ENCODE measurements around the gene M1AP.

DNA sequence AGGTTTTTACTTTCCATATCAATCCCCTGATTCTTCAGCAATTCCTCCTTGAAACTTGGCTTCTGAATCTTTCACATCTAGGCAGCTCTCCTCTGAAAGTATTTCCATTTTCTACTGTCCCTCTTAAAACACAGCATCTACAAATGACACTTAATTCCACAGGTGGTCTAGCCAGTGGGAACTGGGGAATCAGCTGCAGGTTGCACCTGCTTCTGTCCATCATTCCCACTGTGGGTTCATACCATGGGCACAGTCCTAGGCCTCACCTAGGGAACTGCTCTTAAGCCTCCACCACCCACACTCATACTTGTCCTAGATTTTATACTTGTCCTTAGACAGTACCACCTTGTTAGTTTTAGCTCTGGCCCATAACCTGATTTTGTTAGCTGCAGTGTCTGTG is 96.6 kb downstream of the M1AP start:
- TF ChIP-seq, protein P1, sequence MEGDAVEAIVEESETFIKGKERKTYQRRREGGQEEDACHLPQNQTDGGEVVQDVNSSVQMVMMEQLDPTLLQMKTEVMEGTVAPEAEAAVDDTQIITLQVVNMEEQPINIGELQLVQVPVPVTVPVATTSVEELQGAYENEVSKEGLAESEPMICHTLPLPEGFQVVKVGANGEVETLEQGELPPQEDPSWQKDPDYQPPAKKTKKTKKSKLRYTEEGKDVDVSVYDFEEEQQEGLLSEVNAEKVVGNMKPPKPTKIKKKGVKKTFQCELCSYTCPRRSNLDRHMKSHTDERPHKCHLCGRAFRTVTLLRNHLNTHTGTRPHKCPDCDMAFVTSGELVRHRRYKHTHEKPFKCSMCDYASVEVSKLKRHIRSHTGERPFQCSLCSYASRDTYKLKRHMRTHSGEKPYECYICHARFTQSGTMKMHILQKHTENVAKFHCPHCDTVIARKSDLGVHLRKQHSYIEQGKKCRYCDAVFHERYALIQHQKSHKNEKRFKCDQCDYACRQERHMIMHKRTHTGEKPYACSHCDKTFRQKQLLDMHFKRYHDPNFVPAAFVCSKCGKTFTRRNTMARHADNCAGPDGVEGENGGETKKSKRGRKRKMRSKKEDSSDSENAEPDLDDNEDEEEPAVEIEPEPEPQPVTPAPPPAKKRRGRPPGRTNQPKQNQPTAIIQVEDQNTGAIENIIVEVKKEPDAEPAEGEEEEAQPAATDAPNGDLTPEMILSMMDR (IDR thresholded peaks at IDR 0.05; ENCODE audit: borderline replicate concordance, extremely low read depth, low read length, poor library complexity, severe bottlenecking) = no peak
- TF ChIP-seq EZH2 (IDR thresholded peaks at IDR 0.05; ENCODE audit: borderline replicate concordance, low read depth, low read length, severe bottlenecking) = no peak

Data from DND-41 (cell line).